K562 (cell line): ENCODE data around the gene TNK2. TPM values are rescaled to one million over a fixed set of nuclear protein-coding genes. Genes with fewer than 3 reads are reported as not detected.
A peak's percentile ranks its signal among the peaks of the same experiment; 100 is the strongest.

Source experiments
- ATF1 ChIP-seq, 2 experiments: fragments of 450-650 bp in 1 of 2; IDR thresholded peaks; 2 replicates each; pipeline ENCODE4 v1.6.1; 2016; ENCODE audit warnings: missing compliant biosample characterization in 1 of 2, missing genetic modification characterization in 1 of 2
- CTBP1 ChIP-seq: fragments of 450-650 bp; IDR thresholded peaks from 2 replicates; pipeline ENCODE4 v1.6.1; 2016; ENCODE audit warnings: borderline replicate concordance
- GABPB1 ChIP-seq: sonication (generic); formaldehyde crosslinking; IDR thresholded peaks from 2 replicates; pipeline ENCODE4 v1.8.0; 2022; ENCODE audit warnings: mild to moderate bottlenecking, missing genetic modification reagents
- HDAC6 ChIP-seq: IDR thresholded peaks from 2 replicates; pipeline ENCODE4 v1.6.1; 2012; ENCODE audit warnings: low read depth, mild to moderate bottlenecking, control low read depth, inconsistent platforms, low read length, moderate library complexity
- MAZ ChIP-seq, 2 experiments: fragments of 450-650 bp in 1 of 2; sonication (generic) in 1 of 2; formaldehyde crosslinking; IDR thresholded peaks in 1 of 2; conservative IDR thresholded peaks in 1 of 2; 2 replicates each; pipeline versions ENCODE4 v1.4.0 to v1.5.0; 2020; ENCODE audit warnings: mild to moderate bottlenecking in 1 of 2, missing genetic modification reagents in 1 of 2
- NFIC ChIP-seq: fragments of 450-650 bp; IDR thresholded peaks from 2 replicates; pipeline ENCODE4 v1.6.1; 2017; ENCODE audit warnings: mild to moderate bottlenecking, inconsistent platforms
- NR3C1 ChIP-seq: sonication (generic); formaldehyde crosslinking; IDR thresholded peaks from 2 replicates; pipeline ENCODE4 v1.8.1; 2022; ENCODE audit warnings: missing genetic modification reagents
- POLR2G ChIP-seq: fragments of 200-400 bp; formaldehyde crosslinking; IDR thresholded peaks from 2 replicates; pipeline ENCODE4 v1.6.1; 2017; ENCODE audit warnings: low read depth, mild to moderate bottlenecking, antibody characterized with exemption, low read length, moderate library complexity
- SMAD3 ChIP-seq: fragments of 450-650 bp; formaldehyde crosslinking; conservative IDR thresholded peaks from 2 replicates; pipeline ENCODE4 v1.4.0; 2020; ENCODE audit warnings: mild to moderate bottlenecking
- SRSF7 ChIP-seq: fragments of 200-400 bp; formaldehyde crosslinking; optimal IDR thresholded peaks from 2 replicates; pipeline ENCODE3; 2017; ENCODE audit warnings: mild to moderate bottlenecking, low read depth, low read length
- ZNF41 ChIP-seq: fragments of 250-450 bp; sonication (Bioruptor Pico); conservative IDR thresholded peaks from 2 replicates; pipeline ENCODE4 v1.4.0; 2020; ENCODE audit warnings: mild to moderate bottlenecking
- polyA plus RNA-seq, 8 experiments: library from polyadenylated mRNA; depleted of rRNA in 4 of 8; stranded (reverse) in 5 of 8; unstranded in 3 of 8; fragments of >200 nt; fragmentation: Nextera tagmentation in 2 of 8; fragmentation: Illumina TruSeq in 1 of 8; extraction: Ambion mirVana in 2 of 8; extraction: Trizol in 1 of 8; gene quantifications; 2 replicates each; pipeline versions ENCODE4 v1.2.1 to v1.2.3, GENCODE V29; 2011 to 2014; ENCODE audit warnings: inconsistent platforms in 1 of 8, missing spikeins in 1 of 8
- total RNA-seq, 7 experiments: library from RNA; depleted of rRNA in 6 of 7; stranded (reverse); fragments of >200 nt in 6 of 7; fragmentation: Illumina TruSeq in 2 of 7; extraction: Trizol in 2 of 7; gene quantifications; 2 replicates each; pipeline versions ENCODE4 v1.2.1 to v1.2.3, GENCODE V29; 2011 to 2021; ENCODE audit warnings: low replicate concordance in 1 of 7
- TF ChIP-seq, protein P1 (sequence below): sonication (generic); formaldehyde crosslinking; IDR thresholded peaks from 2 replicates; pipeline ENCODE4 v1.8.0; 2022; ENCODE audit warnings: mild to moderate bottlenecking, missing genetic modification reagents
- TF ChIP-seq, protein P2 (sequence below): sonication (generic); formaldehyde crosslinking; IDR thresholded peaks from 2 replicates; pipeline ENCODE4 v1.8.0; 2022; ENCODE audit warnings: mild to moderate bottlenecking, missing genetic modification reagents
- TF ChIP-seq, protein P3 (sequence below), 2 experiments: fragments of 450-650 bp; conservative IDR thresholded peaks; 2 replicates each; pipeline ENCODE4 v1.6.1; 2017; ENCODE audit warnings: mild to moderate bottlenecking in 2 of 2, moderate library complexity in 2 of 2

The TNK2 gene
- total and polyA plus RNA-seq, 9 of the 15 experiments (the other 6 are each of a cell fraction or from before 2014, with no cell fraction given), result 0.03 to 33.8 (median 6.5) TPM

DNA sequence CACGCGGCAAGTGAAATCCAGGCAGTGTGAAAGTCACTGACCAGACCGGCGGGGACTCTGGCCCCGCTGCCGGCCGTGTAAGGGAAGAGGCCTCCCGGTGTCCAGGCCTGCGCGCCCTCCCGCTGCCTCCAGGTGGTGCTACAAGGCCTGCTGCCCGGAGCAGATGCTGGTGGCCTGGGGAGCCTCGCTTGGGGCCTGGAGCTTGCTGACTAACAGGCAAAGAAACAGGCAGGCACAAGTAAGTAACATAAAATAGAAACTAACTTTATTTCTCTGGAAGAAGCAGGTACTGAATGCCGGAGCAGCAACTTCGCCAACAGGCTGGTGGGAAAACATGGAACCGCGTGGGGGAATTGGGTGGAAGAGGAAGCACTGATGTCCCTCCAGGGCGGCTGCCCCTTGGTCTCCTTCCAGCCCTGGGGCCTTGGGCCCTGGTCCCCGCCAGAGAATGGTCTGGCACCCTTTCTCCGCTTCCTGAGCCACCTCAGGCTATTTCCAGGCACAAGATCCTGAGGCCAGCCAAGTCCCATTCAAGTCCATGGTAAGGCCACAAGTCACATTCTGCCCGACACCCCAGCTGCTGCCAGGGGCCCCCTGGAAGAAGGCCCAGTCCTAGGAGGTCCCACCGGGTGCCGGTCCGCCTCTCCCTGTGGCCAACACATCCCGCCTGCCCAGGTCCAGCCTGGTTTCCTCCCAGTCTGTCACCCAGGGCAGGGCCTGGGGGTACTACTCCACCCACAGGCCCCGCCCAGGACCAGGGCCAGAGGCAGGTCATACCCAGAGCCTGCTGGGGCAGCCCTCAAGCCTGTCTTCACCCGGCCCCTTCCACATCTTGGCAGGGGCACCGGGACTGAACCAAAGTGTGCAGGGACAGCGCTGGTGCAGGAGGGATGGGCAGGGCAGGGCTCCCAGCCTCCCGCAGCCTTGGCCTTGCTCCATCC lies 45.0 kb downstream of the TNK2 start (continued):
- TF ChIP-seq, protein P1, sequence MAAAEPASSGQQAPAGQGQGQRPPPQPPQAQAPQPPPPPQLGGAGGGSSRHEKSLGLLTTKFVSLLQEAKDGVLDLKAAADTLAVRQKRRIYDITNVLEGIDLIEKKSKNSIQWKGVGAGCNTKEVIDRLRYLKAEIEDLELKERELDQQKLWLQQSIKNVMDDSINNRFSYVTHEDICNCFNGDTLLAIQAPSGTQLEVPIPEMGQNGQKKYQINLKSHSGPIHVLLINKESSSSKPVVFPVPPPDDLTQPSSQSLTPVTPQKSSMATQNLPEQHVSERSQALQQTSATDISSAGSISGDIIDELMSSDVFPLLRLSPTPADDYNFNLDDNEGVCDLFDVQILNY (CRISPR knock-in tag), result peak; percentile 41; the same call in 1 of the 2 replicates
- TF ChIP-seq SMAD3 (CRISPR knock-in tag), result no peak
- TF ChIP-seq ATF1 (CRISPR knock-in tag; IDR thresholded peaks at IDR 0.05), result no peak
- TF ChIP-seq ATF1 (tag; IDR thresholded peaks at IDR 0.05), result peak; percentile 27; the same call in 1 of the 2 replicates
- peak; percentile 30; the same call in 1 of the 2 replicates for TF ChIP-seq POLR2G
- TF ChIP-seq NFIC, result no peak
- TF ChIP-seq CTBP1, result peak; percentile 70; the same call in 1 of the 2 replicates
- TF ChIP-seq NR3C1, result no peak
- no peak for TF ChIP-seq HDAC6
- no peak for TF ChIP-seq ZNF41
- peak in 1 of 2 experiments; percentile 88; a peak in 3 of 4 replicates for TF ChIP-seq MAZ (CRISPR knock-in tag; conservative IDR thresholded peaks at IDR 0.05 in 1 of 2, IDR thresholded peaks at IDR 0.05 in 1 of 2)
- TF ChIP-seq, protein P2, sequence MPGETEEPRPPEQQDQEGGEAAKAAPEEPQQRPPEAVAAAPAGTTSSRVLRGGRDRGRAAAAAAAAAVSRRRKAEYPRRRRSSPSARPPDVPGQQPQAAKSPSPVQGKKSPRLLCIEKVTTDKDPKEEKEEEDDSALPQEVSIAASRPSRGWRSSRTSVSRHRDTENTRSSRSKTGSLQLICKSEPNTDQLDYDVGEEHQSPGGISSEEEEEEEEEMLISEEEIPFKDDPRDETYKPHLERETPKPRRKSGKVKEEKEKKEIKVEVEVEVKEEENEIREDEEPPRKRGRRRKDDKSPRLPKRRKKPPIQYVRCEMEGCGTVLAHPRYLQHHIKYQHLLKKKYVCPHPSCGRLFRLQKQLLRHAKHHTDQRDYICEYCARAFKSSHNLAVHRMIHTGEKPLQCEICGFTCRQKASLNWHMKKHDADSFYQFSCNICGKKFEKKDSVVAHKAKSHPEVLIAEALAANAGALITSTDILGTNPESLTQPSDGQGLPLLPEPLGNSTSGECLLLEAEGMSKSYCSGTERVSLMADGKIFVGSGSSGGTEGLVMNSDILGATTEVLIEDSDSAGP (CRISPR knock-in tag), result no peak
- TF ChIP-seq, protein P3, sequence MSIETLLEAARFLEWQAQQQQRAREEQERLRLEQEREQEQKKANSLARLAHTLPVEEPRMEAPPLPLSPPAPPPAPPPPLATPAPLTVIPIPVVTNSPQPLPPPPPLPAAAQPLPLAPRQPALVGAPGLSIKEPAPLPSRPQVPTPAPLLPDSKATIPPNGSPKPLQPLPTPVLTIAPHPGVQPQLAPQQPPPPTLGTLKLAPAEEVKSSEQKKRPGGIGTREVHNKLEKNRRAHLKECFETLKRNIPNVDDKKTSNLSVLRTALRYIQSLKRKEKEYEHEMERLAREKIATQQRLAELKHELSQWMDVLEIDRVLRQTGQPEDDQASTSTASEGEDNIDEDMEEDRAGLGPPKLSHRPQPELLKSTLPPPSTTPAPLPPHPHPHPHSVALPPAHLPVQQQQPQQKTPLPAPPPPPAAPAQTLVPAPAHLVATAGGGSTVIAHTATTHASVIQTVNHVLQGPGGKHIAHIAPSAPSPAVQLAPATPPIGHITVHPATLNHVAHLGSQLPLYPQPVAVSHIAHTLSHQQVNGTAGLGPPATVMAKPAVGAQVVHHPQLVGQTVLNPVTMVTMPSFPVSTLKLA (conservative IDR thresholded peaks at IDR 0.05), result no peak
- TF ChIP-seq SRSF7, result no peak
- TF ChIP-seq GABPB1 (CRISPR knock-in tag), result peak; percentile 29; the same call in 1 of the 2 replicates
